Transverse colon (tissue), 3 donors: ENCODE measurements around the gene ZFP62.

Source experiments
- EP300 ChIP-seq: sonication (generic); formaldehyde crosslinking; IDR thresholded peaks from one replicate; pipeline ENCODE4 v1.6.1; 2017; ENCODE audit warnings: antibody characterized with exemption, low read depth
- POLR2A ChIP-seq: fragments of 450-650 bp; IDR thresholded peaks from one replicate; pipeline ENCODE4 v1.6.1; 2016; ENCODE audit warnings: antibody characterized with exemption, mild to moderate bottlenecking, moderate library complexity
- TF ChIP-seq, protein P1 (sequence below), 5 experiments: fragments of 200-600 bp in 3 of 5; fragments of 450-650 bp in 2 of 5; sonication (generic) in 3 of 5; IDR thresholded peaks; 1 replicate in 2 of 5; 2 replicates in 3 of 5; pipeline ENCODE4 v1.5.1; 2016 to 2017; ENCODE audit warnings: antibody characterized with exemption in 5 of 5, inconsistent platforms in 3 of 5, mild to moderate bottlenecking in 2 of 5, moderate library complexity in 1 of 5

GRCh38 chr5:180849827-180850226 is 11.2 kb downstream of the ZFP62 start:
- TF ChIP-seq, protein P1, sequence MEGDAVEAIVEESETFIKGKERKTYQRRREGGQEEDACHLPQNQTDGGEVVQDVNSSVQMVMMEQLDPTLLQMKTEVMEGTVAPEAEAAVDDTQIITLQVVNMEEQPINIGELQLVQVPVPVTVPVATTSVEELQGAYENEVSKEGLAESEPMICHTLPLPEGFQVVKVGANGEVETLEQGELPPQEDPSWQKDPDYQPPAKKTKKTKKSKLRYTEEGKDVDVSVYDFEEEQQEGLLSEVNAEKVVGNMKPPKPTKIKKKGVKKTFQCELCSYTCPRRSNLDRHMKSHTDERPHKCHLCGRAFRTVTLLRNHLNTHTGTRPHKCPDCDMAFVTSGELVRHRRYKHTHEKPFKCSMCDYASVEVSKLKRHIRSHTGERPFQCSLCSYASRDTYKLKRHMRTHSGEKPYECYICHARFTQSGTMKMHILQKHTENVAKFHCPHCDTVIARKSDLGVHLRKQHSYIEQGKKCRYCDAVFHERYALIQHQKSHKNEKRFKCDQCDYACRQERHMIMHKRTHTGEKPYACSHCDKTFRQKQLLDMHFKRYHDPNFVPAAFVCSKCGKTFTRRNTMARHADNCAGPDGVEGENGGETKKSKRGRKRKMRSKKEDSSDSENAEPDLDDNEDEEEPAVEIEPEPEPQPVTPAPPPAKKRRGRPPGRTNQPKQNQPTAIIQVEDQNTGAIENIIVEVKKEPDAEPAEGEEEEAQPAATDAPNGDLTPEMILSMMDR (IDR thresholded peaks at IDR 0.05), result no peak
- TF ChIP-seq EP300 (no peak), POLR2A (no peak)
